H9 (cell line): Measurements from ENCODE around the gene PTK7. TPM values are rescaled to one million over a fixed set of nuclear protein-coding genes. Genes with fewer than 3 reads are reported as not detected.

Experiments used
- DNase-seq: peaks from one replicate; pipeline ENCODE4 v3.0.0-alpha.2; 2017
- H2AFZ ChIP-seq: one replicate; pipeline ENCODE4 v1.6.1; 2013; ENCODE audit warnings: mild to moderate bottlenecking, low read length, control low read depth, moderate library complexity
- H2AK5ac ChIP-seq: 2 replicates; pipeline ENCODE4 v1.6.1; 2013; ENCODE audit warnings: low read length, control low read depth, mixed read lengths; ENCODE audit not compliant: insufficient read length
- H2BK120ac ChIP-seq: one replicate; pipeline ENCODE4 v1.6.1; 2013; ENCODE audit warnings: low read depth, mild to moderate bottlenecking, low read length, control low read depth, inconsistent platforms; ENCODE audit not compliant: poor library complexity, severe bottlenecking
- H2BK12ac ChIP-seq: 2 replicates; pipeline ENCODE4 v1.6.1; 2013; ENCODE audit warnings: low read length, control low read depth, mixed read lengths, low read depth; ENCODE audit not compliant: insufficient read length
- H2BK15ac ChIP-seq: 2 replicates; pipeline ENCODE4 v1.6.1; 2013; ENCODE audit warnings: low read depth, low read length, control low read depth
- H2BK20ac ChIP-seq: one replicate; pipeline ENCODE4 v1.6.1; 2013; ENCODE audit warnings: low read depth, mild to moderate bottlenecking, low read length, control low read depth, inconsistent platforms; ENCODE audit not compliant: poor library complexity, severe bottlenecking
- H2BK5ac ChIP-seq: 2 replicates; pipeline ENCODE4 v1.6.1; 2013; ENCODE audit warnings: low read length, control low read depth, mixed read lengths; ENCODE audit not compliant: insufficient read length
- H3K14ac ChIP-seq: 2 replicates; pipeline ENCODE4 v1.6.1; 2013; ENCODE audit warnings: low read length, control low read depth; ENCODE audit not compliant: insufficient read depth
- H3K18ac ChIP-seq: 2 replicates; pipeline ENCODE4 v1.6.1; 2013; ENCODE audit warnings: low read depth, mild to moderate bottlenecking, mixed read lengths, low read length, control low read depth; ENCODE audit not compliant: insufficient read length
- H3K23ac ChIP-seq: 2 replicates; pipeline ENCODE4 v1.6.1; 2013; ENCODE audit warnings: low read length, control low read depth, mixed read lengths, low read depth; ENCODE audit not compliant: insufficient read length
- H3K23me2 ChIP-seq: 2 replicates; pipeline ENCODE4 v1.6.1; 2013; ENCODE audit warnings: low read depth, mild to moderate bottlenecking, mixed read lengths, low read length, control low read depth; ENCODE audit not compliant: insufficient read length, poor library complexity, severe bottlenecking
- H3K27ac ChIP-seq: 2 replicates; pipeline ENCODE4 v1.5.1; 2013; ENCODE audit warnings: low read length, control low read depth, mixed read lengths, low read depth; ENCODE audit not compliant: insufficient read length
- H3K27me3 ChIP-seq: 2 replicates; pipeline ENCODE4 v1.6.1; 2013; ENCODE audit warnings: low read length, control low read depth, inconsistent platforms; ENCODE audit not compliant: insufficient read depth
- H3K4ac ChIP-seq: 2 replicates; pipeline ENCODE4 v1.6.1; 2013; ENCODE audit warnings: low read depth, mild to moderate bottlenecking, control low read depth, inconsistent platforms, low read length, moderate library complexity
- H3K4me1 ChIP-seq: 2 replicates; pipeline ENCODE4 v1.6.1; 2013; ENCODE audit warnings: low read length, control low read depth, inconsistent platforms; ENCODE audit not compliant: insufficient read depth
- H3K4me2 ChIP-seq: 2 replicates; pipeline ENCODE4 v1.6.1; 2013; ENCODE audit warnings: low read length, control low read depth, mixed read lengths; ENCODE audit not compliant: insufficient read length, insufficient read depth
- H3K56ac ChIP-seq: 2 replicates; pipeline ENCODE4 v1.6.1; 2013; ENCODE audit warnings: low read depth, mild to moderate bottlenecking, mixed read lengths, low read length, control low read depth; ENCODE audit not compliant: insufficient read length
- H3K79me1 ChIP-seq: 2 replicates; pipeline ENCODE4 v1.6.1; 2013; ENCODE audit warnings: low read depth, mild to moderate bottlenecking, moderate library complexity, low read length, control low read depth, inconsistent platforms; ENCODE audit not compliant: insufficient read depth, poor library complexity, severe bottlenecking
- H3K79me2 ChIP-seq: 2 replicates; pipeline ENCODE4 v1.6.1; 2013; ENCODE audit warnings: low read length, control low read depth, inconsistent platforms; ENCODE audit not compliant: insufficient read depth
- H3K9ac ChIP-seq: 2 replicates; pipeline ENCODE4 v1.6.1; 2013; ENCODE audit warnings: low read length, control low read depth, mixed read lengths; ENCODE audit not compliant: insufficient read length; ENCODE audit errors: extremely low read depth
- H3K9me3 ChIP-seq: one replicate; pipeline ENCODE4 v1.6.1; 2013; ENCODE audit warnings: low read depth, low read length, inconsistent platforms; ENCODE audit not compliant: control insufficient read depth
- H3T11ph ChIP-seq: one replicate; pipeline ENCODE4 v1.6.1; 2013; ENCODE audit warnings: mild to moderate bottlenecking, low read length, control low read depth, inconsistent platforms
- H4K20me1 ChIP-seq: one replicate; pipeline ENCODE4 v1.6.1; 2013; ENCODE audit not compliant: control insufficient read depth, insufficient read length, insufficient read depth
- H4K5ac ChIP-seq: 2 replicates; pipeline ENCODE4 v1.6.1; 2013; ENCODE audit warnings: low read depth, mild to moderate bottlenecking, mixed read lengths, low read length, control low read depth; ENCODE audit not compliant: insufficient read length
- H4K8ac ChIP-seq: replicated peaks from 2 replicates; pipeline ENCODE4 v1.6.1; 2013; ENCODE audit warnings: low read length, control low read depth, mixed read lengths, low read depth; ENCODE audit not compliant: insufficient read length
- H4K91ac ChIP-seq: 2 replicates; pipeline ENCODE4 v1.6.1; 2013; ENCODE audit warnings: low read depth, mild to moderate bottlenecking, moderate library complexity, mixed read lengths, low read length, control low read depth; ENCODE audit not compliant: insufficient read length
- H3K27ac Mint-ChIP-seq, 3 experiments: 2 replicates in 2 of 3; 3 replicates in 1 of 3; pipeline ENCODE4 v1.8.0; 2020 to 2021; ENCODE audit warnings: mixed read lengths in 3 of 3, mild to moderate bottlenecking in 1 of 3, moderate library complexity in 1 of 3
- H3K27me3 Mint-ChIP-seq: 2 replicates; pipeline ENCODE4 v1.8.0; 2021; ENCODE audit warnings: low read depth, mild to moderate bottlenecking, moderate library complexity, mixed read lengths
- H3K36me3 Mint-ChIP-seq, 3 experiments: 2 replicates in 2 of 3; 3 replicates in 1 of 3; pipeline ENCODE4 v1.8.0; 2020 to 2021; ENCODE audit warnings: low read depth in 3 of 3, mixed read lengths in 3 of 3; ENCODE audit not compliant: insufficient read depth in 1 of 3
- H3K4me1 Mint-ChIP-seq, 2 experiments: 2 replicates each; pipeline ENCODE4 v1.8.0; 2020; ENCODE audit warnings: mixed read lengths in 2 of 2
- H3K4me3 Mint-ChIP-seq, 2 experiments: 2 replicates in 1 of 2; 3 replicates in 1 of 2; pipeline ENCODE4 v1.8.0; 2020 to 2021; ENCODE audit warnings: mild to moderate bottlenecking in 2 of 2, mixed read lengths in 2 of 2, moderate library complexity in 1 of 2
- H3K9me3 Mint-ChIP-seq, 2 experiments: 2 replicates in 1 of 2; 3 replicates in 1 of 2; pipeline ENCODE4 v1.8.0; 2020; ENCODE audit warnings: mild to moderate bottlenecking in 2 of 2, mixed read lengths in 2 of 2, moderate library complexity in 1 of 2
- CTCF ChIP-seq: fragments of 200-600 bp; sonication (generic); conservative IDR thresholded peaks from 3 replicates; pipeline ENCODE4 v1.8.0; 2021; ENCODE audit warnings: antibody characterized with exemption, mild to moderate bottlenecking
- WGBS: extraction: QIAGEN DNeasy Blood & Tissue Kit; methylation state at CpG from one replicate; pipeline ENCODE4 v1.1.7; 2013; ENCODE audit warnings: missing lambda C conversion rate, low lambda C conversion rate, mixed read lengths; ENCODE audit not compliant: insufficient read length; ENCODE audit errors: extremely low coverage; 5-methylcytosine and 5-hydroxymethylcytosine counted together
- total RNA-seq: library from RNA; stranded (reverse); gene quantifications from 2 replicates; pipeline ENCODE4 v1.2.1, GENCODE V29; 2021

Gene PTK7
- total RNA-seq, 1 experiment from 2014 or later = 128 TPM

- Histone ChIP-seq H3K4ac (no peak overlapping the region), H3K27ac (no peak overlapping the region), H3K4me1 (no peaks in the 10 kb centered on the region), H2BK5ac (no peak overlapping the region), H2BK20ac (no peak overlapping the region), H3T11ph (no peak overlapping the region), H3K79me1 (no peaks in the 10 kb centered on the region), H2BK120ac (no peak overlapping the region), H3K23me2 (no peaks in the 10 kb centered on the region), H3K23ac (no peak overlapping the region), H4K20me1 (no peaks in the 10 kb centered on the region), H3K79me2 (no peaks in the 10 kb centered on the region), H4K8ac (no peak overlapping the region), H3K4me2 (no peak overlapping the region), H3K9me3 (no peaks in the 10 kb centered on the region), H3K18ac (no peak overlapping the region), H3K56ac (no peak overlapping the region), H2BK15ac (no peak overlapping the region), H4K91ac (no peak overlapping the region), H3K14ac (no peak overlapping the region), H2BK12ac (no peak overlapping the region), H3K9ac (no peak overlapping the region), H3K27me3 (no peaks in the 10 kb centered on the region), H4K5ac (no peak overlapping the region), H2AK5ac (no peak overlapping the region), H2AFZ (no peak overlapping the region)
- Mint-ChIP-seq H3K4me3 (no peak overlapping the region), H3K9me3 (no peaks in the 10 kb centered on the region), H3K4me1 (no peaks in the 10 kb centered on the region), H3K27me3 (no peaks in the 10 kb centered on the region; the same call in none of the 2 replicates), H3K27ac (0 out of 7 replicates have a peak overlapping the region, but pooled peaks of 1 of the 3 experiments have one; percentile 18), H3K36me3 (peaks cover 40 to 90% (median 70%) of the 10 kb centered on the region in 3 experiments; a peak in 6 of 7 replicates)
- TF ChIP-seq CTCF = no peak
- DNase-seq = peak; percentile 19
- no CpG with 5 or more reads among the region's 2 CpGs for WGBS
Measured at GRCh38 chr6:43034190-43034525, 42.0 kb upstream of the PTK7 start.
